Heart left ventricle (tissue), 13 donors: ENCODE data around the gene ANK2.

Experiments
- CTCF ChIP-seq, 12 donors: fragments of 200-600 bp; sonication (generic) in 4 of 12; IDR thresholded peaks; one replicate each; pipeline versions ENCODE4 v1.5.0 to v1.8.0; 2018 to 2022; ENCODE audit warnings: antibody characterized with exemption in 12 of 12, mild to moderate bottlenecking in 5 of 12
- POLR2A ChIP-seq, 2 donors: fragments of 450-650 bp; IDR thresholded peaks; one replicate each; pipeline ENCODE4 v1.6.1; 2017; ENCODE audit warnings: antibody characterized with exemption in 2 of 2, mild to moderate bottlenecking in 2 of 2, moderate library complexity in 2 of 2
- donor health status: ischemic (EF 13 %, LVEDD 7.1; RV severe dilation, severe dysfunction).
- donor health status: DM: no; HTN: yes; CAD: no.
- donor health status: DM: no; HTN: no; CAD: no.
- donor health status: ischemic (EF 25% LVEDD 6.9; RV normal size, moderate dysfunction).
- donor health status: ischemic (EF 25% LVEDD 5.7; RV mildly dilated, moderate dysfunction).
- donor health status: ischemic (EF 35%, LVEDD 5.7; RV mildly dilated, moderate dysfunction).
- donor health status: nonischemic (EF 11% LVEDD 7.7; RV severe dilation, severe dysfunction).
- donor health status: DM: yes; HTN: yes; CAD: no.
- donor health status: PGD.
- donor health status: ischemic (EF 29% LVEDD 5.4; RV normal size, mild dysfunction).
- donor health status: nonischemic (EF 23%, LVEDD 6.1; RV moderate dilation, normal function).

GRCh38 chr4:113026556-113026955, 22.9 kb upstream of the ANK2 start:
- TF ChIP-seq CTCF (IDR thresholded peaks at IDR 0.05), result no peak
- TF ChIP-seq POLR2A (IDR thresholded peaks at IDR 0.05), result no peak
